ENCODE measurements around the gene GLG1. TPM values are rescaled to one million over a fixed set of nuclear protein-coding genes. Genes with fewer than 3 reads are reported as not detected.
"Not testable (repeated sequence)": the region's sequence is repeated elsewhere in the genome, so short reads cannot be mapped to it uniquely, and the experiment has no call there.

Gene GLG1
- total and polyA plus RNA-seq, 4 donors, result 24.6 to 156 (median 78.2) TPM

DNA sequence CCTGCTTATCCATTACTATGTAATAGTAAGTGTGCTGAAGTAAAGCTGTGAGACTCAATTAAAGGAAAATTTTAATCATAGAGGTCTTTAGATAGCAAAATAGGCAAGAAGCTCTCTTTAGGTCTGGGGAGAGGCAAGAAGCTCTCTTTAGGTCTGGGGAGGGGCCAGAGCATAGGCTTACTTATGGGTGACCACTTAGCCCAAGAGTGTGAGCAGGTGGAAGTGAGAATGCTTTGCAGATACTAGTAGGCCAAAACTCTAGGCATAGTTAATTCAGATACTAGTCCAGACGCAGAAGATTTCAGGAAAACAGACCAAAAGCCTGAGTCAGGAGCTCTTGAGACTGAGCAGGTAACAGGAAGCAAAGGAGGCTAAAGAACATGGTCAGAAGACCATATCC, 49.6 kb downstream of the GLG1 start:
- H3K9me3 ChIP-seq (ENCODE audit: control insufficient read depth in 4 of 4, insufficient read depth in 3 of 4, low read length in 3 of 4), result no peaks in the 10 kb centered on the region
- 81 to 87% methylated on average over 1 of the region's 1 CpG for WGBS, 2 donors
- no peak overlapping the region for H3K27ac ChIP-seq (ENCODE audit: low read depth in 1 of 2, low read length in 1 of 2)
- DNase-seq (no peak), ATAC-seq (ENCODE audit: insufficient read depth, low FRiP score) (no peak)
- H3K9ac ChIP-seq (ENCODE audit: insufficient read depth in 1 of 2, low read length in 2 of 2), result peak overlapping the region in 1 of 2 donors; percentile 9
- H3K4me3 ChIP-seq, result no peak overlapping the region
- TF ChIP-seq CTCF (IDR thresholded peaks at IDR 0.05; ENCODE audit: control extremely low read depth, extremely low read depth), result no peak
- H3K4me1 ChIP-seq (ENCODE audit: control insufficient read depth in 5 of 5, insufficient read depth in 5 of 5, low read length in 5 of 5), result peaks cover 0 to 13% (median 0%) of the 10 kb centered on the region in 5 donors
- peaks cover 0 to 2% (median 0%) of the 10 kb centered on the region in 4 donors for H3K36me3 ChIP-seq (ENCODE audit: control insufficient read depth in 4 of 4, insufficient read depth in 4 of 4, low read length in 4 of 4)
- no peaks in the 10 kb centered on the region for H3K27me3 ChIP-seq (ENCODE audit: control insufficient read depth in 3 of 3, insufficient read depth in 3 of 3, low read length in 2 of 3)

DNA sequence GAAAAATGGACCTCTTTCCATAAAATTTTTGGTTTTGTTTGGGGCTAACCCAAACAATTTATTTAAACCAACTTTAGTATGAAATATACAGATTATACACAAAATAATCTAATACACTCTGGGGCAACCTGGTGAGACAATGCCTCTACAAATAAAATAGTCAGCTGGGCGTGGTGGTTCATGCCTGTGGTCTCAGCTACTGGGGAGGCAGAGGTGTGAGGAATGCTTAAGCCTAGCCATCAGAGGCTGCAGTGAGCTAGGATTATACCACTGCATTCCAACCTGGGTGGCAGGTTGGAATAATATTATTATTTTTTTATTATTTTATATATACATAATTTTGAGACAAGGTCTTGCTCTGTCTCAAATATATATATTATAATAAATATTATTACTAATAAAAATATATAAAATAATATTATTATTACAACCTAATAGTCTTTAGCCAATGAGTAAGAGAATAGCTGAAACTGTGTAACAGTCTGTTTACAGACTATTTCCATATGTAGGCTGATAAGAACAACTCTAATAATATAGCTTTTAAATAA, 50.5 kb downstream of the GLG1 start:
- ATAC-seq (ENCODE audit: insufficient read depth, low FRiP score), result no peak
- no peak for TF ChIP-seq CTCF (IDR thresholded peaks at IDR 0.05; ENCODE audit: control extremely low read depth, extremely low read depth)
- no peak overlapping the region for H3K4me3 ChIP-seq
- H3K9ac ChIP-seq (ENCODE audit: insufficient read depth in 1 of 2, low read length in 2 of 2), result no peak overlapping the region
- peaks cover 0 to 2% (median 0%) of the 10 kb centered on the region in 4 donors for H3K36me3 ChIP-seq (ENCODE audit: control insufficient read depth in 4 of 4, insufficient read depth in 4 of 4, low read length in 4 of 4)
- peaks cover 0 to 5% (median 0%) of the 10 kb centered on the region in 5 donors for H3K4me1 ChIP-seq (ENCODE audit: control insufficient read depth in 5 of 5, insufficient read depth in 5 of 5, low read length in 5 of 5)
- no peak overlapping the region for H3K27ac ChIP-seq (ENCODE audit: low read depth in 1 of 2, low read length in 1 of 2)
- DNase-seq, result no peak
- 93 to 100% methylated on average over 1 of the region's 1 CpG for WGBS, 2 donors
- H3K27me3 ChIP-seq (ENCODE audit: control insufficient read depth in 3 of 3, insufficient read depth in 3 of 3, low read length in 2 of 3), result no peaks in the 10 kb centered on the region
- no peaks in the 10 kb centered on the region for H3K9me3 ChIP-seq (ENCODE audit: control insufficient read depth in 4 of 4, insufficient read depth in 3 of 4, low read length in 3 of 4)

GRCh38 chr16:74552357-74552756, 54.6 kb downstream of the GLG1 start:
- H3K9ac ChIP-seq (ENCODE audit: insufficient read depth in 1 of 2, low read length in 2 of 2); DNase-seq; H3K36me3 ChIP-seq (ENCODE audit: control insufficient read depth in 4 of 4, insufficient read depth in 4 of 4, low read length in 4 of 4); H3K9me3 ChIP-seq (ENCODE audit: control insufficient read depth in 4 of 4, insufficient read depth in 3 of 4, low read length in 3 of 4); ATAC-seq (ENCODE audit: insufficient read depth, low FRiP score); H3K4me3 ChIP-seq; H3K27me3 ChIP-seq (ENCODE audit: control insufficient read depth in 3 of 3, insufficient read depth in 3 of 3, low read length in 2 of 3); H3K27ac ChIP-seq (ENCODE audit: low read depth in 1 of 2, low read length in 1 of 2); H3K4me1 ChIP-seq (ENCODE audit: control insufficient read depth in 5 of 5, insufficient read depth in 5 of 5, low read length in 5 of 5): not testable (repeated sequence)
- WGBS, 2 donors, result 88 to 99% methylated on average over 4 to 6 of the region's 6 CpGs

GRCh38 chr16:74550227-74551019, 56.5 kb downstream of the GLG1 start:
- ATAC-seq (ENCODE audit: insufficient read depth, low FRiP score); H3K4me3 ChIP-seq; H3K27ac ChIP-seq (ENCODE audit: low read depth in 1 of 2, low read length in 1 of 2); DNase-seq; H3K4me1 ChIP-seq (ENCODE audit: control insufficient read depth in 5 of 5, insufficient read depth in 5 of 5, low read length in 5 of 5); H3K9me3 ChIP-seq (ENCODE audit: control insufficient read depth in 4 of 4, insufficient read depth in 3 of 4, low read length in 3 of 4); H3K9ac ChIP-seq (ENCODE audit: insufficient read depth in 1 of 2, low read length in 2 of 2); H3K27me3 ChIP-seq (ENCODE audit: control insufficient read depth in 3 of 3, insufficient read depth in 3 of 3, low read length in 2 of 3); H3K36me3 ChIP-seq (ENCODE audit: control insufficient read depth in 4 of 4, insufficient read depth in 4 of 4, low read length in 4 of 4): not testable (repeated sequence)
- WGBS, 2 donors, result 84 to 89% methylated on average over 7 of the region's 7 CpGs

DNA sequence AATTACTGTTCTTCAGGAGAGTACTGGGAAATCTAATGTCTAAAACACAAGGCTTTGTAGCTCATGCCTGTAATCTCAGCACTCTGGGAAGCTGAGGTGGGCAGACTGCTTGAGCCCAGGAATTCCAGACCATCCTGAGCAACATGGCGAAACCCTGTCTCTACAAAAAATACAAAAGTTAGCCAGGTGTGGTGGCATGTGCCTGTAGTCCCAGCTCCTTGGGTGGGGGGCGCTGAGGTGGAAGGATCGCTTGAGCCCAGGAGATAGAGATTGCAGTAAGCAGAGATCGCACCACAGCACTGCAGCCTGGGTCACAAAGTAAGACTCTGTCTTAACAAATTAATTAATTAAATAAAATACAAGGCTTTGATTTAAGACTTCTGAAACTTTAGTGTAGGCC, 60.8 kb downstream of the GLG1 start:
- H3K27me3 ChIP-seq (ENCODE audit: control insufficient read depth in 3 of 3, insufficient read depth in 3 of 3, low read length in 2 of 3); DNase-seq; H3K4me3 ChIP-seq; H3K27ac ChIP-seq (ENCODE audit: low read depth in 1 of 2, low read length in 1 of 2); H3K9ac ChIP-seq (ENCODE audit: insufficient read depth in 1 of 2, low read length in 2 of 2); ATAC-seq (ENCODE audit: insufficient read depth, low FRiP score); H3K36me3 ChIP-seq (ENCODE audit: control insufficient read depth in 4 of 4, insufficient read depth in 4 of 4, low read length in 4 of 4); H3K9me3 ChIP-seq (ENCODE audit: control insufficient read depth in 4 of 4, insufficient read depth in 3 of 4, low read length in 3 of 4); H3K4me1 ChIP-seq (ENCODE audit: control insufficient read depth in 5 of 5, insufficient read depth in 5 of 5, low read length in 5 of 5): not testable (repeated sequence)
- WGBS, 2 donors, result 96 to 100% methylated on average over 4 of the region's 4 CpGs

DNA sequence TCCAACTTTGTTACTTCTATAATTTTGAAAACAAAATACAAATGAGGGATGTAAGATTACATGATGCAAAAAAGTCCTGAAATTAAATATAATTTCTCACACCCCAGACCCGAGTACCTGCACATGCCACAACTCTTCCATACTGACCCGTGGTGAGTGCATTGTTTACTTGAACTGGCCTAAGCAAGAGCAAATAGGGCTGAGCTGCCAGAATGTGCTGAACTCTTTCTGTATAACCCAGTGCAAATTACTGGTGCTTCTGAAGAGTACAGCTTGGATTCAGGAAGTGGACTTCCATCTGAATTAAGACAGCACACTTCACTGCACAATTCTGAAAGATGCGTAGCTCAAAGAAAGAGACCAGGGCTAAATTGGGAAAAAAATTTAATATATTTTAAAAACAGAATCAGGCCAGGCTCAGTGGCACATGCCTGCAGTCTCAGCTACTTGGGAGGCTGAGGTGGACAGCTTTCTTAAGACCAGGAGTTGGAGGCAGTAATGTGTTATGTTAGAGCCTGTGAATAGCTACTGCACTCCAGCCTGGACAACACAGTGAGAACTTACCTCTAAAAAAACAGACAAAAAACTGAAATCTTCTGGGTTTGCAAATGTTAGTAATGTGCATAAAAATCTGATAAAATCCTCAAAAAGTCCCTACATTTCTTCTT, 63.9 kb downstream of the GLG1 start:
- not testable (repeated sequence) for H3K4me1 ChIP-seq (ENCODE audit: control insufficient read depth in 5 of 5, insufficient read depth in 5 of 5, low read length in 5 of 5); H3K27me3 ChIP-seq (ENCODE audit: control insufficient read depth in 3 of 3, insufficient read depth in 3 of 3, low read length in 2 of 3); H3K36me3 ChIP-seq (ENCODE audit: control insufficient read depth in 4 of 4, insufficient read depth in 4 of 4, low read length in 4 of 4); H3K27ac ChIP-seq (ENCODE audit: low read depth in 1 of 2, low read length in 1 of 2); H3K9me3 ChIP-seq (ENCODE audit: control insufficient read depth in 4 of 4, insufficient read depth in 3 of 4, low read length in 3 of 4); ATAC-seq (ENCODE audit: insufficient read depth, low FRiP score); DNase-seq; H3K4me3 ChIP-seq; H3K9ac ChIP-seq (ENCODE audit: insufficient read depth in 1 of 2, low read length in 2 of 2)
- WGBS, 2 donors, result 90 to 94% methylated on average over 1 of the region's 3 CpGs

Data from lung (tissue), 12 donors.